Myometrial cell (primary cell): ENCODE results near the gene TMEM40. TPM values are rescaled to one million over a fixed set of nuclear protein-coding genes. Genes with fewer than 3 reads are reported as not detected.

Source experiments
- total RNA-seq: library from RNA; depleted of rRNA; stranded (reverse); fragments of >200 nt; gene quantifications from 2 replicates; pipeline ENCODE4 v1.2.3, GENCODE V29; 2015

Gene TMEM40, protein sequence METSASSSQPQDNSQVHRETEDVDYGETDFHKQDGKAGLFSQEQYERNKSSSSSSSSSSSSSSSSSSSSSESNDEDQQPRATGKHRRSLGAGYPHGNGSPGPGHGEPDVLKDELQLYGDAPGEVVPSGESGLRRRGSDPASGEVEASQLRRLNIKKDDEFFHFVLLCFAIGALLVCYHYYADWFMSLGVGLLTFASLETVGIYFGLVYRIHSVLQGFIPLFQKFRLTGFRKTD
- total RNA-seq, result not detected in 2 replicates

DNA sequence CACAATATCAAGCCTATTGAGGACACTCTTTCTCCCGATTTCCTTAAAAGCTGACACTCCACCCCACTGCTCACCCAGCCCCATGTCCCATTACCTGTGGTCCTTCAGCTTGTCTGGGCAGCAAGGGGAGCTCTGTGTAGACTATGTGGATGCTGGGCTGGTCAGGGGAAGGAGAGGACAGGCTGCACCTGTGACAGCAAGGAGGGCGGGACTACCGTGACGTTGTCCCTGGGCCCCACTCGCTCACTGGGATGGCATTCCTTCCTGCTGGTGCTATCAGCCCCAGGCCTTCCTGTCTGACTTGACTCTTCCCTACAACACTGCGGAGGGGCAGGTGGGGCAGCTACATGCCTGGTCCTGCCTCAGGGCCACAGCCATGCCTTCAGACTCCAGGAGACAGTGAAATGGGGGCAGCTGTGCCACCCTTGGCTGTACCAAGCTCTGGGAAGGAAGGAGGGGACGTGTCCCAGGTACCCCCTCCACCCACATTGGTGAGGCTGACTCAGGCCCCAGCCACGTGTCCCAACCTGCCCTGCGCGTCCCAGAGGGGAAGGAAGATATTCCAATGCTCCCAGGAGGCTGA, at the start of gene TMEM40:
TSS of gene TMEM40 (minus strand) at position 163 of the 583 bp plus-strand sequence. CDS start 9,427 bp downstream, outside the sequence.

DNA sequence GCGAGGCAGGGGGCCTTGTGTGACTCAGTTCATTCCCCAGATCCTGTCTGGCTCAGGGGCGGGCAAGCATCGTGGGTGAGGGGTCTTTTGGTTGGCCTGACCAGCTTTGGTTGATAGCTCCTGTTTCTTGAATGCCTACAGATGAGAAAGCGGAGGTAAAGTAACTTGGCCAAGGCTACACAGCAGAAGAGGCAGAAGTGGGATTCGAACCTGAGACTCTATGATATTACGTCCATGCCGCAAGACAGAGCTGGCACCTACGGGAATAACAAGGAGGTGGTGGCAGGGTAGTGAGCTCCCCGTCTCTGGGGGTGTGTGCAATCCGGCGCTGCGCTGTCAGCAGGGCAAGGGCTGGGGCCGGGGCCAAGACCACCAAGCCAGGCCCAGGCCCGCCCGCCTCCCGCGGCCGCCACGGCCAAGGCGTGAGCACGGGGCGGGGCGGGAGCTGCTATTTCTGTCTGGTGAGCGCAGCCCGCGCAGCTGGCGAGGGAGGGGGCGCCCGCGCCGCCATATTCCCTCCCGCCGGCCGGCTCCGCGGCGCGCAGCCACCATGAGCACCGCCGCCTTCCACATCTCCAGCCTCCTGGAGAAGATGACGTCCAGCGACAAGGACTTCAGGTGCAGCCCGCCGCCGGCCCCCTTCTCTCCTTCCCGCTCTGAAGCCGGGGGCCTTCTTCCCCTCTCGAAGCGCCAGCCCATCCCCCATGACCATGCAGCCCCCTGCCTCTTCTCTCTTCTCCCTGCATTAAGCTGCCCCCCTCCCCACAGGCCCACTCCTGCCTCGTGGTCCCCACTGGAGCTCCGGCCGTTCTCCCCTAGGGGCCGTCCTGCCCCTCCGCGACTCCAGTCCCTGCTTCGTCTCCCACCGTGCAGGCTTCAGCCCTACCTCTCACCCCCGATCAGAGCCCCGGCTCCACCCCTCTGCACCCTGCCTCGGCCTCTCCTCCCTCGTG, 37.4 kb upstream of the TMEM40 start, which contains the start of gene CAND2:
TSS of gene CAND2 (plus strand) at position 510 of the 953 bp plus-strand sequence. CDS start at position 551, 41 bp downstream.

Other genes with a start within 250 kb of the TMEM40 start
- gene MKRN2OS, start 213.8 kb downstream of the TMEM40 start, total RNA-seq, result not detected in 2 replicates
- gene MKRN2, start 202.2 kb downstream of the TMEM40 start, total RNA-seq, result 40.1 and 41.8 TPM in 2 replicates
- 66.6 and 75.0 TPM in 2 replicates for gene RAF1, start 95.1 kb downstream of the TMEM40 start, total RNA-seq
- gene CAND2, start 37.4 kb upstream of the TMEM40 start, total RNA-seq, result 6.9 and 8.9 TPM in 2 replicates
- gene RPL32, start 82.3 kb upstream of the TMEM40 start, total RNA-seq, result 645 and 959 TPM in 2 replicates